SU-DHL-6 (cell line): Measurements from ENCODE around the gene URI1.

ENCODE experiments used
- H2AFZ ChIP-seq: fragments of 200-600 bp; sonication (generic); 2 replicates; pipeline ENCODE4 v1.6.1; 2014; ENCODE audit warnings: low read depth, mild to moderate bottlenecking, moderate library complexity, mixed read lengths, antibody characterized with exemption, low read length; ENCODE audit not compliant: severe bottlenecking
- H3F3A ChIP-seq: fragments of 200-600 bp; shearing (Covaris generic); 2 replicates; pipeline ENCODE4 v1.6.0; 2016; ENCODE audit warnings: antibody characterized with exemption, mild to moderate bottlenecking; ENCODE audit not compliant: insufficient read depth
- H3K27ac ChIP-seq: fragments of 200-600 bp; sonication (generic); 2 replicates; pipeline ENCODE4 v1.5.1; 2016; ENCODE audit warnings: low read depth, mild to moderate bottlenecking, low read length, moderate library complexity, mixed read lengths
- H3K27me3 ChIP-seq: fragments of 200-600 bp; sonication (generic), shearing (Covaris generic); 2 replicates; pipeline ENCODE4 v1.6.0; 2014; ENCODE audit warnings: mild to moderate bottlenecking, low read length
- H3K36me3 ChIP-seq: fragments of 200-600 bp; sonication (generic); 2 replicates; pipeline ENCODE4 v1.6.1; 2014; ENCODE audit warnings: mild to moderate bottlenecking, low read length, mixed read lengths
- H3K4me2 ChIP-seq: fragments of 300-600, 200-600 bp; shearing (Covaris generic), sonication (generic); 2 replicates; pipeline ENCODE4 v1.6.0; 2014; ENCODE audit warnings: low read length, low read depth, mild to moderate bottlenecking; ENCODE audit not compliant: poor library complexity, severe bottlenecking
- H3K4me3 ChIP-seq: fragments of 200-600 bp; sonication (generic); 2 replicates; pipeline ENCODE4 v1.5.1; 2014; ENCODE audit warnings: antibody characterized with exemption, low read length, mild to moderate bottlenecking, mixed read lengths; ENCODE audit not compliant: insufficient read depth, poor library complexity, severe bottlenecking
- H3K79me2 ChIP-seq: fragments of 200-600 bp; sonication (generic); 2 replicates; pipeline ENCODE4 v1.6.1; 2014; ENCODE audit warnings: mild to moderate bottlenecking, low read length, moderate library complexity; ENCODE audit not compliant: insufficient read depth
- H3K9ac ChIP-seq: fragments of 200-600 bp; sonication (generic); 2 replicates; pipeline ENCODE4 v1.7.0; 2014; ENCODE audit warnings: mild to moderate bottlenecking, low read length
- H3K9me2 ChIP-seq: fragments of 200-600 bp; sonication (generic); replicated peaks from 2 replicates; pipeline ENCODE4 v1.6.1; 2014; ENCODE audit warnings: low read length; ENCODE audit not compliant: insufficient read depth
- H3K9me3 ChIP-seq: fragments of 200-600 bp; sonication (generic); 2 replicates; pipeline ENCODE4 v1.6.1; 2014; ENCODE audit warnings: low read length, mixed read lengths; ENCODE audit not compliant: insufficient read depth
- H4K20me1 ChIP-seq: fragments of 200-600 bp; sonication (generic); 2 replicates; pipeline ENCODE4 v1.6.1; 2014; ENCODE audit warnings: low read depth, mild to moderate bottlenecking, antibody characterized with exemption, low read length, moderate library complexity, mixed read lengths
- CTCF ChIP-seq: fragments of 200-600 bp; sonication (generic); IDR thresholded peaks from one replicate; pipeline ENCODE4 v1.5.1; 2017; ENCODE audit warnings: antibody characterized with exemption, mild to moderate bottlenecking, low read length, moderate library complexity; ENCODE audit not compliant: insufficient read depth, poor library complexity, severe bottlenecking
- EZH2phosphoT487 ChIP-seq: fragments of 200-600 bp; sonication (generic), shearing (Covaris generic); conservative IDR thresholded peaks from 2 replicates; pipeline ENCODE4 v1.6.1; 2018; ENCODE audit warnings: mild to moderate bottlenecking, antibody characterized with exemption, low read length, moderate library complexity, mixed read lengths

URI1 gene

GRCh38 chr19:30017172-30017571 lies 75.1 kb downstream of the URI1 start:
- no peaks in the 10 kb centered on the region for H3K27me3 ChIP-seq
- H3K4me3 ChIP-seq: no peak overlapping the region
- H3K9me2 ChIP-seq: no peaks in the 10 kb centered on the region
- TF ChIP-seq EZH2phosphoT487 (no peak), CTCF (no peak)
- H3F3A ChIP-seq: no peaks in the 10 kb centered on the region
- H4K20me1 ChIP-seq: no peaks in the 10 kb centered on the region
- no peak overlapping the region for H3K9ac ChIP-seq
- H2AFZ ChIP-seq: no peak overlapping the region
- no peak overlapping the region for H3K27ac ChIP-seq
- H3K36me3 ChIP-seq: peaks cover 33% of the 10 kb centered on the region; the same call in 1 of the 2 replicates
- H3K4me2 ChIP-seq: no peak overlapping the region
- no peaks in the 10 kb centered on the region for H3K79me2 ChIP-seq
- H3K9me3 ChIP-seq: no peaks in the 10 kb centered on the region

GRCh38 chr19:30020189-30020588 lies 78.2 kb downstream of the URI1 start:
- Histone ChIP-seq H3K4me2 (no peak overlapping the region), H3K27ac (no peak overlapping the region), H3K9me2 (no peaks in the 10 kb centered on the region), H3K27me3 (no peaks in the 10 kb centered on the region), H3K4me3 (no peak overlapping the region), H4K20me1 (no peaks in the 10 kb centered on the region), H3F3A (no peaks in the 10 kb centered on the region), H3K9me3 (no peaks in the 10 kb centered on the region), H3K36me3 (peaks cover 13% of the 10 kb centered on the region), H3K9ac (no peak overlapping the region), H3K79me2 (no peaks in the 10 kb centered on the region), H2AFZ (no peak overlapping the region)
- TF ChIP-seq EZH2phosphoT487: no peak
- TF ChIP-seq CTCF: no peak

GRCh38 chr19:30022659-30023058 lies 80.6 kb downstream of the URI1 start:
- peaks cover 3% of the 10 kb centered on the region; the same call in 1 of the 2 replicates for H3K36me3 ChIP-seq
- no peaks in the 10 kb centered on the region for H3K9me3 ChIP-seq
- H3K4me3 ChIP-seq: no peak overlapping the region

More at GRCh38 chr19:30022659-30023058, 80.6 kb downstream of the URI1 start:
- H3K9ac ChIP-seq: no peak overlapping the region
- no peak overlapping the region for H3K27ac ChIP-seq
- H4K20me1 ChIP-seq: no peaks in the 10 kb centered on the region; the same call in 1 of the 2 replicates
- no peaks in the 10 kb centered on the region for H3K27me3 ChIP-seq
- no peaks in the 10 kb centered on the region for H3F3A ChIP-seq
- no peaks in the 10 kb centered on the region for H3K79me2 ChIP-seq
- no peak overlapping the region for H2AFZ ChIP-seq
- TF ChIP-seq EZH2phosphoT487: no peak
- no peak for TF ChIP-seq CTCF
- no peak overlapping the region for H3K4me2 ChIP-seq
- no peaks in the 10 kb centered on the region for H3K9me2 ChIP-seq
